ENCODE results near the gene GAST.
"Not testable (repeated sequence)": the region's sequence is repeated elsewhere in the genome, so short reads cannot be mapped to it uniquely, and the experiment has no call there.

GAST gene

DNA sequence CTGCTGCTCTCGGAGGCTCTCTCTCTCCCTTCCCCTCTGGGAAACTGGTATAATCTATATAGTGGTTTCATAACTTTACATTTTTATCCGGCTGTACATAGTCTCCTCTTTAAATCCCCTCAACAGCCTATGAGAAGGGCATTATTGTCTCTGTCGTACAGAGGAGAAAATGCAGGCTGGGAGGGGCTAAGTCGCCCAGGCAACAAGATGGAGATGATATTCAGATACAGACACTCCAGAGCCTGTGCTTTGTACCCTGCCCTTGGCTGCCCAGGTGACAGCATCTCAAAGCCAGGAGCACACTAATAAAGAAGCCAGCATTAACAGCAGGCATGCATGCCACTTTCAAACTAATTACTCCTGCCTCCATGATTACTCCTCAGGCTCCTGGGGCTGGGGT is 28.1 kb upstream of the GAST start:
- no peak for FAIRE-seq

DNA sequence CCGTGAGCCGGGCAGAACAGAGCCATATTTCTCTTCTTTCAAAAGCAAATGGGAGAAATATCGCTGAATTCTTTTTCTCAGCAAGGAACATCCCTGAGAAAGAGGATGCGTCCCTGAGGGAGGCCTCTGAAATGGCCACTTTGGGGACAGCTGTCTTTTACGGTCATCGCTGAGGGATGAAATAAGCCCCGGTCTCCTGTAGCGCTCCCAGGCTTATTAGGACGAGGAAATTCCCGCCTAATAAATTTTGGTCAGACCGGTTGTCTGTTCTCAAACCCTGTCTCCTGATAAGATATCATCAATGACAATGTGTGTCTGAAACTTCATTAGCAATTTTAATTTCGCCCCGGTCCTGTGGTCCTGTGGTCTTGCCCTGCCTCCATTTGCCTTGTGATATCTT is 26.4 kb upstream of the GAST start:
- FAIRE-seq, result not testable (repeated sequence)

GRCh38 chr17:41686281-41686680 is 25.9 kb upstream of the GAST start:
- FAIRE-seq, result no peak

DNA sequence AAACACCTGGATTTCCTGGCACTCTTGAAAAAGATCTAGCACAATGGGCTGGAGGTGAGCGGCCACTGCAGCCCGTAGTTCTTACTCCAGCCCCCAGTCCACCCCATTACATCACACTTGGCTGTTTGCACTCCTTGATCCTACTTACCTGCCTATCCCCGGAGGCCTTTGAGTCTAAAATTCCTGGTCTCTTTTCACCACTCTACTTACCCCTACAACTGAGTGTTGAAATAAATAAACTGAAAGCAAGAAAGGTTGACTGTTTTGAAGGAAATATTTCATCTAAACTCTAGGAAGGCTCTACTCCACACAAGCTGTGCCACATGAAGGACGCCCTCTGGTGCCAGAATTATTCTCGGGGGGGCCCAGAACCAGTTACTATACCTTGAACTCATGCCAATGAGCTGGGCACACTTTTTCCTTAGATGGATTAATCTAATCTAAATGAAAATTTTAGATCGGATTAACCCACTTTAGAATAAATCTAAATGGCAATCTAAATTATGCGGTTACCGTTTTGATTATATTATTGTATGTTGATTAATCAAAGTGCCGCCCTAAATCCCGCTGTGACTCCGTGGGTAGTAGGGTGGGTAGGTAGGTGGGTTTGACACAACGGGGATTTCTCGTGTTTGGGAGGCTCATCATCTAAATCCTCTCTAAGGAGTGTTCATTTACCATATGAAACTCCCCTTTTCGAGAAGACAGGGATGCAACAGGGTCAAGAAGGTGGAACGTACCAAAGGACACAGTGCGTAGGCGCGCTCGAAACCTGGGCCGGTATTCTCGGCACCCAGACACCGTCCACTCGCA is 24.1 kb upstream of the GAST start:
- FAIRE-seq, result no peak

- no peak for FAIRE-seq
Measured at GRCh38 chr17:41688641-41689496, 23.3 kb upstream of the GAST start, which contains the start of gene EIF1. TSS of gene EIF1 (plus strand) at chr17:41688885. CDS start at chr17:41689039, 154 bp downstream.

GRCh38 chr17:41689497-41690299 is 22.4 kb upstream of the GAST start:
- no peak for FAIRE-seq

GRCh38 chr17:41690497-41690896 is 21.6 kb upstream of the GAST start:
- FAIRE-seq, result no peak

DNA sequence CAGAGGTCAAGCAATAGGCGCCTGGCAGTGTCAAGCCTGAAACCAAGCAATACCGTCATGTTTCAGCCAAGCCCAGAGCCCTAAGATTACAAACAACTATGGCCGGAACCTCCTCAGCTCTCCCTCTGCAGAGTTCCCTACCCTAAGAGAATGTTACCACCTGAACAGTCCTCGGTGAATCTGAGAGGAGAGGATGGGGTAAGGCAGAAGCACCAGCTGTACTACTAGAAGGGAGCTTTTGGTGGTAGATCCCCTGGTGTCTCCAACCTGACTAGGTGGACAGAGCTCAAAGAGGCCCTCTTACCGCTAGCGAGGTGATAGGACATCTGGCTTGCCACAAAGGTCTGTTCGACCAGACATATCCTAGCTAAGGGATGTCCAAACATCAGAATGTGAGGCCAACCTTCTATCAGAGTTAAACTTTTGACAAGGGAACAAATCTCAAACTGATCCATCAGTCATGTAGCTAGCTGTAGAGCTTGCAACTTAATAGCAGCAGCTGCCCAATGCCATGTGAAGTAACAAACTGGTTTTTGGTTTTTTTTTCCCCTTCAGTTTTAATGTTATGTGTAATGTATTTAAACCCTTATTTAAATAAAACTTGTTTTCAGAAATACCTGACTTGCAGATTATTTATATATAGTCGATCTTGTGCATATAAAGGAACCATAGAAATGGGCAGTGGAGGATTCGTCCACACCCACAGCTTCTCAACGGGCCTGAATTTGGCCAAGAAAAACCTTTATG is 20.9 kb upstream of the GAST start:
- no peak for FAIRE-seq

DNA sequence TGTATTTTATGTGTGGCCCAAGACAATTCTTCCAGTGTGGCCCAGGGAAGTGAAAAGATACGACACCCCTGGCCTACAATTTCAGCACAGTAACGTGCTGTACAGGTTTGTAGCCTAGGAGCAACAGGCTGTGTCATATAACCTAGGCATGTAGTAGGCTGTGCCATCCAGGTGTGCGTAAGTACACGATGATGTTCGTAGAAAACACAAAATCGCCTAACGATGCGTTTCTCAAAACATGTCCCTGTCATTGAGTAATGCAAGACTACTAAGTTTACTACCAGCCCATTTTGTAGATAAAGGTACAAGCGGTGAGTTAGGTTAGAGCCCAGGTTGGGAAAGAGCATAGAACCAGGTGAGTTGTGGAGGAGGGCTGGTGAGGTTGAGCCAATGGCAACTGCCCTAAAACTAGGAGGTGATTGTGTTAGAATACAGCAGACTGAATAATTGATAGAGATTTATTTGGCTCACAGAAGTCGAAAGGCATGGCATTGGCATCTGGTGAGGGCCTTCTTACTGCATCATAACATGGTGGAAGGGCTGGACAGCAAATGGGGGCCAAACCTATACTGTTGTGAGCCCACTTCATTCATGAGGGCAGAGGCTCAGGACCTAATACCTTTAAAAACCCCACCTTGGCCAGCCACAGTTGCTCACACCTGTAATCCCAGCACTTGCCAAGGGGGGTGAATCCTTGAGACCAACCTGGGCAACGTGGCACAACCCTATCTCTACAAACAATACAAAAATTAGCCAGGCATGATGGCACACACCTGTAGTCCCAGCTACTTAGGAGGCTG is 19.2 kb upstream of the GAST start:
- no peak for FAIRE-seq

DNA sequence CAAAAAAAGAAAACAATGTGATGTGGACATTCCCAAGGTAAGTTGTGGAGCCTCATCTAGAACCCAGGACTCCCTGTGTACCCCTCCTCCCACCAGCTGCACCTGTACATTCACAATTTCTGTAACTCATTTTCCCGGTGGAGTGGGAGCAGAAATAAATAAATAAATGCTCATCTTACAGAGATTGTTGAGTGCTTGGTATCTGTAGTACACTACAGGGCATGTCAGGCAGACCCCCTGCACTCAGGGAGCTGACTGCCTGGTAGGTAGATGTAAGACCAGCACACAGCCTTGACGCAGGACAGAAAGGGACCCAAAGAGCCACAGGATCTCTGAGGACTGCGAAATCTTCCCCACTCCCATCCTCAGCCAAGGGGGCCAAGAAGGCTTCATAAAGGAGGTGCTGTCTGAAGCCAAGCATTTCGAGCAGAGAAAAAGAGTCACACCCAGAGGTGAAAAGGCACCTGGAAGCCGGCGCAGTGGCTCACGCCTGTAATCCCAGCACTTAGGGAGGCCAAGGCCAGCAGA is 16.9 kb upstream of the GAST start:
- no peak for FAIRE-seq

- peak; percentile 94 for FAIRE-seq
Measured at GRCh38 chr17:41695954-41696757, 16.0 kb upstream of the GAST start.

- no peak for FAIRE-seq
Measured at GRCh38 chr17:41697122-41697962, 14.8 kb upstream of the GAST start.

GRCh38 chr17:41700843-41701242 is 11.3 kb upstream of the GAST start:
- not testable (repeated sequence) for FAIRE-seq

DNA sequence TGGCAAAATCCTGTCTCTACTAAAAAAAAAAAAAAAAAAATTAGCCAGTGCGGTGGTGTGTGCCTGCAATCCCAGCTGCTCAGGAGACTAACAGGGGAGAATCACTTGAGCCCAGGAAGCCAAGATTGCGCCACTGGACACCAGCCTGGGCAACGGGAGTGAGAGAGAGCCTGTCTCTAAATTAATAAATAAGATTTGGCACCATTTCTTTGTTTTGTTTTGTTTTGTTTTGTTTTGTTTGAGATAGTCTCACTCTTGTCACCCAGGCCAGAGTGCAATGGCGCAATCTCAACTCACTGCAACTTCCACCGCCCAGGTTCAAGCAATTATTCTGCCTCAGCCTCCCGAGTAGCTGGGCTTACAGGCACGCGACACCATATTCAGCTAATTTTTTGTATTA is 9.4 kb upstream of the GAST start:
- no peak for FAIRE-seq

- peak; percentile 27 for FAIRE-seq
Measured at GRCh38 chr17:41705271-41705991, 6.7 kb upstream of the GAST start.

DNA sequence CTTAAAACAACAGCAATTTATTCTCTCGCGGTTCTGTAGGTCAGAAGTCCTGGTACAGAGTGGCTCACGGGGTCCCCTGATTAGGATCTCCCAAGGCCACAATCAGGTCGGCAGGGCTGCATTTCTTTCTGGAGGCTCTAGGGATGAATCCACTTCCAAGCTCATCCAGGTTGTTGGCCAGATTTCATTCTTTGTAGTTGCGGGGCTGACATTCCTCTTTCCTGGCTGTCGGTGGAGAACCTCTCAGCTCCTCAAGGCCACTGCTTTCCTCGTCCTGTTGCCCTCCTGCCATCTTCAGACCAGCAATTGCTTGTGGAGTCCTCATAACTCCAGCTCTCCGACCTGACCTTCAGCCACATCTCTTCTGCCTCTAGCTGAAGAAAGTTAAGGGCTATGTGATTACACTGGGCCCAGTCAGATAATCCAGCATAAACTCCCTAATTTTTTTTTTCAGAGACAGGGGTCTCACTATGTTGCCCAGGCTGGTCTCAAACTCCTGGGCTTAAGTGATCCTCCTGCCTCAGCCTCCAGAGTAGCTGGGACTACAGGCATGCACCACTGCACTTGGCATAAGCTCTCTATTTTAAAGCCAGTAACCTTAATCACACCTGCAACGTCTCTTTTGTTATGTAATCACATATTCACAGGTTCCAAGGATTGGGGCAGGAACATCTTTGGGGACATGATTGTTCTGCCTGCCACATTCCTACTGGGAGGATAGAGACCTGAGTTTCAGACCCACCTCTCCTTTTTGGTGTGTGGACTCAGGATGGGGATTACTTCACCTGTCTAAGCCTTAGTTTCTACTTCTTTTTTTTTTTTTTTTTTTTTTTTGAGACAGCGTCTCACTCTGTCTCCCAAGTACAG is 4.1 kb upstream of the GAST start:
- no peak for FAIRE-seq

DNA sequence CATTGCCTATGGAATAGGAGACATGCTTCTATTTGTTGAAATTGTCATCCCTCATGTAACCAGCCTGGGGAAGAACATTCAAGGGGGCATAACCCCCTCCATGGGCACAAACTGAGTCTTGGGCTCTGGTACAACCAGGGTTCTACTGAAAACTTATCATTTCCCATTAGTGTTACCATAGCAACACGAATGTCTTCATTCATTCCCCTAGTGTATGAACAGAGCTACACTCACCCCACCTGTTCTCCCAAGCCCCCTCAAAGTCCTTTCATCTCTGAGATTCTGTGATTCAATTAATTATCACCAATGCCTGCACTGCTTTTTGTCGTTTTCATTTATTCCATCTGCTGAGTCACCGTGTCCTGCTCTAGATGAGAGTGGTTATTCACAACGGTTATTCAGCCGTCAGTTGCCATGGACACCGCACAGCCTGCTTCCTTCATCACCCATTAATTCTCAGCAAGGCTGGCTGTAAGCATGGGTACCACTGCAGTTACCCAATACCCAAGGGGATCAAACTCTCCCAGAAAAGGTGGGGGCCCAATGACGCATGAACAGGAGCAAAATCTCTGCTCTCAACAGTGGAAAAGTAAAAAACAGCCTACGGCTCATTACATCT is 1.6 kb upstream of the GAST start:
- FAIRE-seq, result no peak

Measured in islet of Langerhans (tissue), 1 donor.